ENCODE data around the gene CSNK1D.

Gene CSNK1D

GRCh38 chr17:82226809-82227628, 46.5 kb downstream of the CSNK1D start:
- no peak for DNase-seq

- no peak for DNase-seq
Observed at GRCh38 chr17:82226146-82226808, 47.2 kb downstream of the CSNK1D start.

GRCh38 chr17:82225368-82226029, 48.0 kb downstream of the CSNK1D start:
- peak; percentile 84 for DNase-seq

- DNase-seq = no peak
Observed at GRCh38 chr17:82224666-82225065, 48.8 kb downstream of the CSNK1D start.

GRCh38 chr17:82223517-82223916, 50.0 kb downstream of the CSNK1D start:
- no peak for DNase-seq

GRCh38 chr17:82222816-82223215, 50.7 kb downstream of the CSNK1D start:
- no peak for DNase-seq

GRCh38 chr17:82221341-82221902, 52.1 kb downstream of the CSNK1D start:
- no peak for DNase-seq

GRCh38 chr17:82219753-82220709, 53.5 kb downstream of the CSNK1D start:
- DNase-seq = no peak

- no peak for DNase-seq
Observed at GRCh38 chr17:82219083-82219482, 54.4 kb downstream of the CSNK1D start.

- no peak for DNase-seq
Observed at GRCh38 chr17:82218349-82219075, 55.0 kb downstream of the CSNK1D start.

- DNase-seq = peak; percentile 98
Observed at GRCh38 chr17:82217530-82218204, 55.8 kb downstream of the CSNK1D start.

- DNase-seq = no peak
Observed at GRCh38 chr17:82217120-82217529, 56.4 kb downstream of the CSNK1D start.

GRCh38 chr17:82216301-82217119, 57.0 kb downstream of the CSNK1D start:
- no peak for DNase-seq

GRCh38 chr17:82215972-82216300, 57.6 kb downstream of the CSNK1D start:
- no peak for DNase-seq

GRCh38 chr17:82215095-82215971, 58.2 kb downstream of the CSNK1D start:
- DNase-seq = no peak

- DNase-seq = no peak
Observed at GRCh38 chr17:82214012-82214628, 59.4 kb downstream of the CSNK1D start.

- peak; percentile 80 for DNase-seq
Observed at GRCh38 chr17:82213251-82214011, 60.1 kb downstream of the CSNK1D start.
